H1 (cell line): ENCODE measurements around the gene PHOX2A. TPM values are rescaled to one million over a fixed set of nuclear protein-coding genes. Genes with fewer than 3 reads are reported as not detected.

Experiments
- CTCF ChIA-PET: fragments of 300-600 bp; sonication (Branson Sonifier 250); formaldehyde crosslinking; loops from one replicate; lab custom pipeline; 2021; ENCODE audit not compliant: partially characterized antibody; lab: Charles Lee
- POLR2A ChIA-PET: fragments of 300-600 bp; sonication (Branson Sonifier 250); formaldehyde crosslinking; loops from one replicate; lab custom pipeline; 2021; ENCODE audit warnings: inconsistent platforms; ENCODE audit not compliant: partially characterized antibody; lab: Charles Lee
- DNase-seq, 2 experiments: peaks; one replicate each; pipeline versions ENCODE4 v3.0.0 to v3.0.0-alpha.2; 2010 to 2022; ENCODE audit warnings: low spot score in 2 of 2, low read depth in 1 of 2, mixed read lengths in 1 of 2
- FAIRE-seq: peaks from 2 replicates; lab custom pipeline; 2011; peaks lifted over from hg19 to GRCh38; lab: Jason Lieb, UNC
- H2AFZ ChIP-seq: 2 replicates; pipeline ENCODE4 v1.8.1; 2012; ENCODE audit warnings: low read length, inconsistent platforms
- H2AK5ac ChIP-seq: 2 replicates; pipeline ENCODE4 v1.6.1; 2013; ENCODE audit warnings: low read depth, low read length
- H2BK120ac ChIP-seq: replicated peaks from 2 replicates; pipeline ENCODE3; 2013; ENCODE audit warnings: low read depth, low read length, inconsistent platforms
- H2BK12ac ChIP-seq: 2 replicates; pipeline ENCODE4 v1.6.1; 2013; ENCODE audit warnings: low read depth, low read length
- H2BK15ac ChIP-seq: 2 replicates; pipeline ENCODE4 v1.6.1; 2013; ENCODE audit warnings: low read length
- H2BK20ac ChIP-seq: 2 replicates; pipeline ENCODE4 v1.6.1; 2013; ENCODE audit warnings: low read length
- H2BK5ac ChIP-seq: 2 replicates; pipeline ENCODE4 v1.6.1; 2013; ENCODE audit warnings: low read depth, low read length
- H3K14ac ChIP-seq: 2 replicates; pipeline ENCODE4 v1.6.1; 2013; ENCODE audit warnings: inconsistent platforms; ENCODE audit not compliant: insufficient read length
- H3K18ac ChIP-seq: 2 replicates; pipeline ENCODE4 v1.6.1; 2013; ENCODE audit warnings: low read length; ENCODE audit errors: extremely low read depth
- H3K23ac ChIP-seq: 2 replicates; pipeline ENCODE4 v1.6.1; 2013; ENCODE audit warnings: inconsistent platforms; ENCODE audit not compliant: insufficient read length
- H3K23me2 ChIP-seq: 2 replicates; pipeline ENCODE4 v1.6.1; 2013; ENCODE audit warnings: low read depth, low read length
- H3K27ac ChIP-seq: 2 replicates; pipeline ENCODE4 v1.6.1; 2011; ENCODE audit warnings: low read depth, low read length, inconsistent platforms
- H3K27me3 ChIP-seq, 4 experiments: replicated peaks in 1 of 4; 1 replicate in 1 of 4; 2 replicates in 3 of 4; pipeline versions ENCODE4 v1.6.1 to v1.8.1; 2011 to 2013; ENCODE audit warnings: low read length in 3 of 4, mild to moderate bottlenecking in 3 of 4, inconsistent platforms in 2 of 4, mixed read lengths in 2 of 4, moderate library complexity in 1 of 4; ENCODE audit not compliant: control insufficient read depth in 3 of 4, insufficient read depth in 3 of 4; ENCODE audit errors: extremely low read depth in 1 of 4
- H3K36me3 ChIP-seq, 4 experiments: 2 replicates each; pipeline versions ENCODE4 v1.6.1 to v1.8.1; 2011 to 2013; ENCODE audit warnings: mild to moderate bottlenecking in 4 of 4, low read length in 3 of 4, moderate library complexity in 2 of 4, control low read depth in 1 of 4, inconsistent platforms in 1 of 4; ENCODE audit not compliant: insufficient read depth in 4 of 4, control insufficient read depth in 2 of 4
- H3K4ac ChIP-seq: replicated peaks from 2 replicates; pipeline ENCODE3; 2013; ENCODE audit warnings: low read length, low read depth, mixed read lengths, inconsistent platforms; ENCODE audit not compliant: insufficient read length
- H3K4me1 ChIP-seq, 4 experiments: replicated peaks in 1 of 4; 1 replicate in 1 of 4; 2 replicates in 3 of 4; pipeline versions ENCODE4 v1.6.1 to v1.8.1; 2011 to 2013; ENCODE audit warnings: low read length in 3 of 4, inconsistent platforms in 2 of 4, mixed read lengths in 1 of 4; ENCODE audit not compliant: insufficient read depth in 4 of 4, control insufficient read depth in 3 of 4
- H3K4me2 ChIP-seq, 2 experiments: 2 replicates each; pipeline versions ENCODE4 v1.6.1 to v1.8.1; 2011 to 2013; ENCODE audit warnings: low read depth in 2 of 2, low read length in 2 of 2, control low read depth in 1 of 2, inconsistent platforms in 1 of 2, mild to moderate bottlenecking in 1 of 2; ENCODE audit not compliant: insufficient read depth in 1 of 2
- H3K4me3 ChIP-seq, 4 experiments: fragments of 200-600, 300-600 bp in 1 of 4; sonication (generic), shearing (Covaris generic), sonication (Bioruptor Twin) in 1 of 4; 2 replicates each; pipeline versions ENCODE4 v1.5.1 to v1.8.1; 2011 to 2016; ENCODE audit warnings: low read length in 4 of 4, low read depth in 3 of 4, control low read depth in 2 of 4, inconsistent platforms in 2 of 4, mild to moderate bottlenecking in 2 of 4, mixed read lengths in 1 of 4, moderate library complexity in 1 of 4; ENCODE audit not compliant: insufficient read depth in 2 of 4; ENCODE audit errors: extremely low read depth in 1 of 4
- H3K56ac ChIP-seq: replicated peaks from 2 replicates; pipeline ENCODE3; 2013; ENCODE audit warnings: low read depth, mild to moderate bottlenecking, mixed read lengths, low read length, inconsistent platforms; ENCODE audit not compliant: insufficient read length
- H3K79me1 ChIP-seq: 2 replicates; pipeline ENCODE4 v1.6.1; 2013; ENCODE audit warnings: low read depth, low read length, control low read depth
- H3K79me2 ChIP-seq, 2 experiments: 2 replicates each; pipeline versions ENCODE4 v1.6.1 to v1.8.1; 2012 to 2013; ENCODE audit warnings: low read length in 2 of 2, mild to moderate bottlenecking in 2 of 2, inconsistent platforms in 1 of 2; ENCODE audit not compliant: insufficient read depth in 2 of 2, control insufficient read depth in 1 of 2
- H3K9ac ChIP-seq, 4 experiments: replicated peaks in 1 of 4; 1 replicate in 1 of 4; 2 replicates in 3 of 4; pipeline versions ENCODE4 v1.6.1 to v1.8.1; 2011 to 2013; ENCODE audit warnings: low read depth in 3 of 4, low read length in 3 of 4, control low read depth in 2 of 4, mild to moderate bottlenecking in 2 of 4, moderate library complexity in 2 of 4, inconsistent platforms in 1 of 4; ENCODE audit errors: extremely low read depth in 1 of 4
- H3K9me3 ChIP-seq, 2 experiments: 2 replicates each; pipeline versions ENCODE4 v1.6.1 to v1.8.1; 2012 to 2013; ENCODE audit warnings: mild to moderate bottlenecking in 2 of 2, moderate library complexity in 2 of 2, control low read depth in 1 of 2, inconsistent platforms in 1 of 2, low read depth in 1 of 2, low read length in 1 of 2, mixed read lengths in 1 of 2; ENCODE audit not compliant: insufficient read depth in 2 of 2
- H4K20me1 ChIP-seq, 2 experiments: replicated peaks in 1 of 2; 2 replicates each; pipeline versions ENCODE3 to v1.8.1; 2011 to 2013; ENCODE audit warnings: inconsistent platforms in 2 of 2, low read length in 2 of 2, mild to moderate bottlenecking in 1 of 2; ENCODE audit not compliant: insufficient read depth in 2 of 2, control insufficient read depth in 1 of 2
- H4K5ac ChIP-seq: 2 replicates; pipeline ENCODE4 v1.6.1; 2013; ENCODE audit warnings: low read length, low read depth, mixed read lengths, inconsistent platforms; ENCODE audit not compliant: insufficient read length
- H4K8ac ChIP-seq: 2 replicates; pipeline ENCODE4 v1.8.0; 2013; ENCODE audit warnings: mild to moderate bottlenecking, moderate library complexity, low read length, inconsistent platforms; ENCODE audit not compliant: insufficient read depth; ENCODE audit errors: extremely low read depth
- H4K91ac ChIP-seq: replicated peaks from 2 replicates; pipeline ENCODE3; 2013; ENCODE audit warnings: low read length, mixed read lengths, inconsistent platforms; ENCODE audit not compliant: insufficient read length
- BRCA1 ChIP-seq: IDR thresholded peaks from 2 replicates; pipeline ENCODE4 v1.6.1; 2012; ENCODE audit warnings: low read depth, low read length, improper control_type of control experiment
- CHD2 ChIP-seq: IDR thresholded peaks from 2 replicates; pipeline ENCODE4 v1.6.1; 2012; ENCODE audit warnings: low read length, improper control_type of control experiment
- E2F6 ChIP-seq: IDR thresholded peaks from 2 replicates; pipeline ENCODE4 v1.6.1; 2012; ENCODE audit warnings: inconsistent platforms
- EZH2 ChIP-seq: fragments of 200-600 bp; sonication (generic); IDR thresholded peaks from 2 replicates; pipeline ENCODE4 v1.7.1; 2012; ENCODE audit warnings: low read depth, mild to moderate bottlenecking, moderate library complexity, low read length, inconsistent platforms; ENCODE audit not compliant: severe bottlenecking
- FOSL1 ChIP-seq: IDR thresholded peaks from 2 replicates; pipeline ENCODE4 v1.6.1; 2011; ENCODE audit warnings: mild to moderate bottlenecking, low read depth, low read length, moderate library complexity; ENCODE audit not compliant: insufficient read depth
- MAX ChIP-seq: IDR thresholded peaks from 2 replicates; pipeline ENCODE4 v1.6.1; 2012; ENCODE audit warnings: inconsistent platforms
- NANOG ChIP-seq: IDR thresholded peaks from 2 replicates; pipeline ENCODE4 v1.6.1; 2011; ENCODE audit warnings: low read length, low read depth, mild to moderate bottlenecking, inconsistent platforms; ENCODE audit not compliant: insufficient read depth, poor library complexity, severe bottlenecking
- NRF1 ChIP-seq: IDR thresholded peaks from 2 replicates; pipeline ENCODE4 v1.6.1; 2011; ENCODE audit warnings: mild to moderate bottlenecking, low read depth, low read length, improper control_type of control experiment
- PHF8 ChIP-seq: fragments of 200-600 bp; sonication (generic); conservative IDR thresholded peaks from 2 replicates; pipeline ENCODE4 v1.7.1; 2012; ENCODE audit warnings: low read depth, mild to moderate bottlenecking, inconsistent platforms, low read length, moderate library complexity
- ZNF274 ChIP-seq: IDR thresholded peaks from 2 replicates; pipeline ENCODE4 v1.7.0; 2012; ENCODE audit warnings: low read length, borderline replicate concordance; ENCODE audit errors: extremely low read depth
- WGBS, 2 experiments: shearing (Covaris generic) in 1 of 2; methylation state at CpG; one replicate each; pipeline versions ENCODE4 v1.1.6 to v1.1.7; 2013 to 2015; ENCODE audit warnings: low lambda C conversion rate in 2 of 2, mixed read lengths in 2 of 2, inconsistent platforms in 1 of 2, low coverage in 1 of 2, missing lambda C conversion rate in 1 of 2; ENCODE audit not compliant: insufficient replicate concordance in 2 of 2, insufficient coverage in 1 of 2, insufficient read length in 1 of 2; ENCODE audit errors: extremely low coverage in 1 of 2, missing lambda C conversion rate in 1 of 2; 5-methylcytosine and 5-hydroxymethylcytosine counted together
- polyA plus RNA-seq, 7 experiments: library from polyadenylated mRNA; depleted of rRNA in 3 of 7; stranded (reverse) in 5 of 7; unstranded in 2 of 7; fragments of >200 nt in 5 of 7; fragments of 200-250 nt in 2 of 7; gene quantifications; 1 replicate in 5 of 7; 2 replicates in 1 of 7; 4 replicates in 1 of 7; pipeline versions ENCODE4 v1.2.1 to v1.2.3, GENCODE V29; 2011 to 2013; ENCODE audit warnings: missing spikeins in 2 of 7, mixed read lengths in 2 of 7
- total RNA-seq: library from RNA; stranded (reverse); fragmentation: NEBNext Ultra II Directional; extraction: Animal tissue kit (Norgen Biotek cat#: 25700); gene quantifications from 2 replicates; pipeline ENCODE4 v1.2.1, GENCODE V29; 2021

PHOX2A gene
- total and polyA plus RNA-seq, 2 of the 8 experiments (the other 6 are each of a cell fraction or from before 2014, with no cell fraction given), result 0.67 TPM; not detected in 1

GRCh38 chr11:72195518-72196270 lies 48.3 kb downstream of the PHOX2A start:
- H4K8ac ChIP-seq, result no peak overlapping the region
- no peak overlapping the region for H3K4ac ChIP-seq
- H2BK120ac ChIP-seq, result no peak overlapping the region
- H3K14ac ChIP-seq, result no peak overlapping the region
- no peaks in the 10 kb centered on the region for H3K36me3 ChIP-seq
- H3K4me1 ChIP-seq, result peaks cover 0 to 3% (median 0%) of the 10 kb centered on the region in 4 experiments; a peak in 1 of 7 replicates
- no peaks in the 10 kb centered on the region for H3K23me2 ChIP-seq
- WGBS, 2 experiments, result 88% methylated on average over 12 of the region's 12 CpGs; no CpG with 5 or more reads in 1 of the 2 experiments
- no peaks in the 10 kb centered on the region for H3K79me1 ChIP-seq
- no peaks in the 10 kb centered on the region for H3K27me3 ChIP-seq
- POLR2A ChIA-PET, result no interaction called here
- no peak overlapping the region for H3K4me3 ChIP-seq
- TF ChIP-seq MAX (no peak), EZH2 (no peak), NRF1 (no peak), FOSL1 (no peak), PHF8 (no peak), ZNF274 (no peak), CHD2 (no peak), BRCA1 (no peak), E2F6 (no peak), NANOG (no peak)
- TF ChIP-seq, all 59 proteins: peak for 0
- Histone ChIP-seq H3K79me2 (no peaks in the 10 kb centered on the region), H3K4me2 (no peak overlapping the region), H4K91ac (no peak overlapping the region), H2BK15ac (no peak overlapping the region), H3K18ac (no peak overlapping the region), H4K20me1 (no peaks in the 10 kb centered on the region), H3K56ac (no peak overlapping the region), H3K27ac (no peak overlapping the region), H4K5ac (no peak overlapping the region), H2AK5ac (no peak overlapping the region), H3K9ac (no peak overlapping the region), H3K23ac (no peak overlapping the region), H3K9me3 (no peaks in the 10 kb centered on the region), H2AFZ (no peak overlapping the region), H2BK5ac (no peak overlapping the region), H2BK20ac (no peak overlapping the region), H2BK12ac (no peak overlapping the region)
- CTCF ChIA-PET, result interaction anchor here (1.2 to 8.3 kb wide), 2 partner anchors 12 to 52 kb away, joined by 3 to 61 read pairs; no protein-coding TSS in a partner anchor
- DNase-seq (no peak), FAIRE-seq (no peak)
